Measurements from ENCODE around the gene ANKRD11.

- no peak for TF ChIP-seq CTCF (IDR thresholded peaks at IDR 0.05)
- no peak for TF ChIP-seq POLR2A (IDR thresholded peaks at IDR 0.05)
Observed at GRCh38 chr16:89411335-89411850, 79.0 kb downstream of the ANKRD11 start.
